ENCODE results near the gene LRP1B. TPM values are rescaled to one million over a fixed set of nuclear protein-coding genes. Genes with fewer than 3 reads are reported as not detected.

The LRP1B gene
- total RNA-seq, 1 donor from 2014 or later: 0.12 TPM

GRCh38 chr2:141439524-141439923 is 691.3 kb downstream of the LRP1B start:
- no peak for TF ChIP-seq CTCF (conservative IDR thresholded peaks at IDR 0.05; ENCODE audit: low read depth, low read length)
- DNase-seq (ENCODE audit: low read depth): peak; percentile 61
- H3K4me3 ChIP-seq (ENCODE audit: low read depth, low read length): no peak overlapping the region

DNA sequence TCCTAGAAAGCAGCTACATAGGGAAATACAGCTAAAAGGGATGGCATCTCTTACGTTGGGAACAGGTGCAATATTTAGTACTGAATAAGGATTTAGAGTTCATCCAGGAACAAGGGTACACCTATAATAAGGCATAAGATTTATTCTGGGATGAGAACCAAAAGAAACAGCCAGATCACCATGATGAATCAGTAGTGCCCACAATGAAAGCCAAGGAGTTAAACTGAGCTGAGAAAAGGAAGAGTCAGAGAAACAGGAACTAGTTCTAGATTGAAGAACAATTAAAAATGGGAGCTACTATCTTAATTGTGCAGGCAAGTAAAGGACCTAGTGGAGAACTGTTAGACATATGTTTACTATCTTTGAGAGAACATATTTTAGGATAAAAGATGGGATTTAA is 692.3 kb downstream of the LRP1B start:
- no peak overlapping the region for H3K4me3 ChIP-seq (ENCODE audit: low read depth, low read length)
- no peak for DNase-seq (ENCODE audit: low read depth)
- no peak for TF ChIP-seq CTCF (conservative IDR thresholded peaks at IDR 0.05; ENCODE audit: low read depth, low read length)

GRCh38 chr2:141437521-141437920 is 693.3 kb downstream of the LRP1B start:
- no peak for TF ChIP-seq CTCF (conservative IDR thresholded peaks at IDR 0.05; ENCODE audit: low read depth, low read length)
- H3K4me3 ChIP-seq (ENCODE audit: low read depth, low read length): no peak overlapping the region
- no peak for DNase-seq (ENCODE audit: low read depth)

- H3K4me3 ChIP-seq (ENCODE audit: low read depth, low read length): no peak overlapping the region
- no peak for DNase-seq (ENCODE audit: low read depth)
- TF ChIP-seq CTCF (conservative IDR thresholded peaks at IDR 0.05; ENCODE audit: low read depth, low read length): no peak
These were observed 707.7 kb downstream of the LRP1B start for GRCh38 chr2:141423124-141423523.

- TF ChIP-seq CTCF (conservative IDR thresholded peaks at IDR 0.05; ENCODE audit: low read depth, low read length): no peak
- no peak for DNase-seq (ENCODE audit: low read depth)
- no peak overlapping the region for H3K4me3 ChIP-seq (ENCODE audit: low read depth, low read length)
These were observed 713.5 kb downstream of the LRP1B start for GRCh38 chr2:141417246-141417797.

GRCh38 chr2:141411419-141411818 is 719.4 kb downstream of the LRP1B start:
- no peak for TF ChIP-seq CTCF (conservative IDR thresholded peaks at IDR 0.05; ENCODE audit: low read depth, low read length)
- no peak overlapping the region for H3K4me3 ChIP-seq (ENCODE audit: low read depth, low read length)
- DNase-seq (ENCODE audit: low read depth): no peak

DNA sequence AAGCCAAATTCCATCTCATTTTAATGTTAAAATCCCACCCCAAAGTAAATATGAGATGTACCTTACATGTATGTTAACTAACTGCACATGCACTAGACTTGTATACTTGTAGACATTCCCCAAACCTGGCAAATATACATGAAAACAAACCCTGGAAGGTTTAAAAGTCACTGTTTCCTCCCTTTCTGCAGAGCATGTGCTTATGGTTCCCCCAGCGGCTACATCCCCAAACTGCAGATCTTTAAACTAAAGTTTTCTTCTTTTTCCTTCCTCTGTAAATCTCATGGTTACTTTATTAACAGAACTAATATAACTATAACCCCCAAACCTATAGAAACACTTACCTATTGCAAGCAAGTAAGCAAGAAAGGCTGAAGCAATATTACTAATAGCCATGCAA is 731.5 kb downstream of the LRP1B start:
- no peak overlapping the region for H3K4me3 ChIP-seq (ENCODE audit: low read depth, low read length)
- peak; percentile 69 for TF ChIP-seq CTCF (conservative IDR thresholded peaks at IDR 0.05; ENCODE audit: low read depth, low read length)

More for the DNA sequence above, 731.5 kb downstream of the LRP1B start:
- DNase-seq (ENCODE audit: low read depth): no peak

Data from epithelial cell of proximal tubule (primary cell).